ENCODE measurements around the gene IGSF3. TPM values are rescaled to one million over a fixed set of nuclear protein-coding genes. Genes with fewer than 3 reads are reported as not detected.
"Not testable (repeated sequence)": the region's sequence is repeated elsewhere in the genome, so short reads cannot be mapped to it uniquely, and the experiment has no call there.

Gene IGSF3
- total and polyA plus RNA-seq, 2 donors (not counting 1 experiment from before 2014, with no cell fraction given) = under 0.01 to 0.02 TPM

DNA sequence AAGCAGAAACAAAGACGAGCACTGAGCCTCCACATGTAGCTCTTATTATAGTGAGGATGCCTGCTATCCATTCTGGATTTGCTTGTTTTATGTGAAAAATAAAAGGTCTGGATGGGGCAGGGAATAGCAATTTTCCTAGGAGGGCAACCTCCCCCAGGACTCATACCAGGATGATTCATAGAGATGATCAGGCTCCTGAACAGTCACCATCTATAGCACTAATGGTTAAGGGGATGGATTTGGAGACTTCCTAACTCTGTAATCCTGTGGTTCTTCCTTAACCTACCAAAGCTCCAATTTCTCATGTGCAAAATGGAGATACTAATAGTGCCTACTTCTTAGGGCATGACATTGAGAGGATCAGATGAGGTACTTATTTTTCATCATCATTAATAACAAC, 62.2 kb downstream of the IGSF3 start:
- no peak for DNase-seq (ENCODE audit: low read depth in 2 of 2)
- Histone ChIP-seq H3K79me2 (ENCODE audit: control insufficient read depth, insufficient read depth, low read length) (no peaks in the 10 kb centered on the region), H3K27me3 (ENCODE audit: control insufficient read depth, insufficient read depth, low read length) (no peaks in the 10 kb centered on the region), H4K20me1 (ENCODE audit: control insufficient read depth, extremely low read depth, insufficient read depth, low read length) (no peaks in the 10 kb centered on the region), H3K27ac (ENCODE audit: insufficient read depth, low read length) (no peak overlapping the region), H3K4me1 (ENCODE audit: control insufficient read depth, extremely low read depth, insufficient read depth, low read length) (no peaks in the 10 kb centered on the region), H3K36me3 (ENCODE audit: control insufficient read depth, insufficient read depth, low read length) (no peaks in the 10 kb centered on the region), H3K4me2 (ENCODE audit: extremely low read depth, insufficient read depth, low read length) (no peak overlapping the region), H3K9ac (ENCODE audit: insufficient read depth, low read length) (no peak overlapping the region), H3K4me3 (replicated peaks in 1 of 4; ENCODE audit: control extremely low read depth in 1 of 4, insufficient read depth in 1 of 4, low read depth in 3 of 4, low read length in 4 of 4) (no peak overlapping the region), H2AFZ (ENCODE audit: low read length) (no peak overlapping the region), H3K9me3 (ENCODE audit: control insufficient read depth, insufficient read depth, low read depth, low read length) (no peaks in the 10 kb centered on the region)
- TF ChIP-seq EZH2 (IDR thresholded peaks at IDR 0.05; ENCODE audit: low read length, missing control alignments) (no peak), CTCF (conservative IDR thresholded peaks at IDR 0.05 in 1 of 2, IDR thresholded peaks at IDR 0.05 in 1 of 2; ENCODE audit: low read depth in 1 of 2, low read length in 2 of 2) (no peak)

GRCh38 chr1:116604408-116604807, 63.1 kb downstream of the IGSF3 start:
- not testable (repeated sequence) for H3K9me3 ChIP-seq (ENCODE audit: control insufficient read depth, insufficient read depth, low read depth, low read length); H3K27me3 ChIP-seq (ENCODE audit: control insufficient read depth, insufficient read depth, low read length); H3K4me1 ChIP-seq (ENCODE audit: control insufficient read depth, extremely low read depth, insufficient read depth, low read length)

GRCh38 chr1:116603646-116604045, 63.9 kb downstream of the IGSF3 start:
- not testable (repeated sequence) for H3K4me3 ChIP-seq (replicated peaks in 1 of 4; ENCODE audit: control extremely low read depth in 1 of 4, insufficient read depth in 1 of 4, low read depth in 3 of 4, low read length in 4 of 4); H3K4me2 ChIP-seq (ENCODE audit: extremely low read depth, insufficient read depth, low read length)

More at GRCh38 chr1:116604408-116604807, 63.1 kb downstream of the IGSF3 start:
- not testable (repeated sequence) for H4K20me1 ChIP-seq (ENCODE audit: control insufficient read depth, extremely low read depth, insufficient read depth, low read length); H3K4me2 ChIP-seq (ENCODE audit: extremely low read depth, insufficient read depth, low read length); H3K27ac ChIP-seq (ENCODE audit: insufficient read depth, low read length); H3K36me3 ChIP-seq (ENCODE audit: control insufficient read depth, insufficient read depth, low read length); DNase-seq (ENCODE audit: low read depth in 2 of 2); H2AFZ ChIP-seq (ENCODE audit: low read length); H3K79me2 ChIP-seq (ENCODE audit: control insufficient read depth, insufficient read depth, low read length); H3K9ac ChIP-seq (ENCODE audit: insufficient read depth, low read length); H3K4me3 ChIP-seq (replicated peaks in 1 of 4; ENCODE audit: control extremely low read depth in 1 of 4, insufficient read depth in 1 of 4, low read depth in 3 of 4, low read length in 4 of 4)

DNA sequence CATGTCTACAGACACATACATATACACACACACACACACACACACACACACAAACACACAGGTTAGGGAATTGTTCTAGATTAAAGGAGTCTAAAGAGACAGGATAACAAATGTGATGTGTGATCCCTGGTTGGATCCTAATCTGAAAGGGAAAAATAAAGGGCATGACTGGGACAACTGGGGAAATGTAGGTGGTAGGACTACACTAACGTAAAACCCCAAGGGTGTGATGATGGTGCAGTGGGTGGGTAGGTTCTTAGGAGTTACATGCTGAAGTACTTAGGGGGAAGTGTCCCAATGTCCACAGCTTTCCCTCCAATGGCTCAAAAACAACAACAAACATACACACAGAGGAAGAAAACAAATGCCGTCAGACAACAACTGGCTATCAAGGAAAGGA, 68.2 kb downstream of the IGSF3 start:
- H3K27me3 ChIP-seq (ENCODE audit: control insufficient read depth, insufficient read depth, low read length); H3K9ac ChIP-seq (ENCODE audit: insufficient read depth, low read length); H4K20me1 ChIP-seq (ENCODE audit: control insufficient read depth, extremely low read depth, insufficient read depth, low read length); H3K4me1 ChIP-seq (ENCODE audit: control insufficient read depth, extremely low read depth, insufficient read depth, low read length); H3K4me3 ChIP-seq (replicated peaks in 1 of 4; ENCODE audit: control extremely low read depth in 1 of 4, insufficient read depth in 1 of 4, low read depth in 3 of 4, low read length in 4 of 4); H3K36me3 ChIP-seq (ENCODE audit: control insufficient read depth, insufficient read depth, low read length); H3K4me2 ChIP-seq (ENCODE audit: extremely low read depth, insufficient read depth, low read length); H3K9me3 ChIP-seq (ENCODE audit: control insufficient read depth, insufficient read depth, low read depth, low read length); H3K27ac ChIP-seq (ENCODE audit: insufficient read depth, low read length); H2AFZ ChIP-seq (ENCODE audit: low read length); H3K79me2 ChIP-seq (ENCODE audit: control insufficient read depth, insufficient read depth, low read length); DNase-seq (ENCODE audit: low read depth in 2 of 2): not testable (repeated sequence)

More at GRCh38 chr1:116603646-116604045, 63.9 kb downstream of the IGSF3 start:
- not testable (repeated sequence) for H3K27me3 ChIP-seq (ENCODE audit: control insufficient read depth, insufficient read depth, low read length); H3K36me3 ChIP-seq (ENCODE audit: control insufficient read depth, insufficient read depth, low read length); DNase-seq (ENCODE audit: low read depth in 2 of 2); H3K9ac ChIP-seq (ENCODE audit: insufficient read depth, low read length); H2AFZ ChIP-seq (ENCODE audit: low read length); H3K9me3 ChIP-seq (ENCODE audit: control insufficient read depth, insufficient read depth, low read depth, low read length); H4K20me1 ChIP-seq (ENCODE audit: control insufficient read depth, extremely low read depth, insufficient read depth, low read length); H3K79me2 ChIP-seq (ENCODE audit: control insufficient read depth, insufficient read depth, low read length); H3K4me1 ChIP-seq (ENCODE audit: control insufficient read depth, extremely low read depth, insufficient read depth, low read length); H3K27ac ChIP-seq (ENCODE audit: insufficient read depth, low read length)

DNA sequence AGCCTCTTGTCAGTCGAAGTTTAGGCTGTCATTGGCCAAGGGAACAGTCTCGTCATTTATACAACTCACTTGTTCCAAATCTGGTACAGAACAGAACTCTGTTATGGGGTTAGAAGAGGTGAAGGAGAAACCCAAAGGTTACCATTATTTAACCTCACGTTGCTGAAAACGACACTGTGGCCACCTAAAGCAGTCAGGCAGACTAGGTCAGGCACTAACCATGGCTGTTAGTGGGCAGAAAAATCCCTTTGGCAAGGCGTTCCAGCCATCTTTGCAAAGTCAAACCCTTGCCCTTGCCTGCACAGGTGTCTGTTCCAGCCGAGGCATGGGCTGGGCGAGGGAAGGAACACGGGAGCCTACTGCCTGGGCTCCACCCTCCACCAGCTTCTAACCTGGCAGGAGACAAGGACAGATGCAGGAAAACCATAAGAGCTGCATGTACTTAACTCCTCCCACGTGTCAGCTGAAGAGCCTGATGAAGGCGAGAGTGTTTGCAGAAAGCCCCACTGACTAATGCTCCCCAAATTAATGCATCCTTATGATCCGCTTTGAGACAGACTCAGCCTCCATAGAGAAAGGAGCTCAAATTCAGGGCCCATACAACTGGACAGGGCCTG, 69.0 kb downstream of the IGSF3 start:
- H3K9me3 ChIP-seq (ENCODE audit: control insufficient read depth, insufficient read depth, low read depth, low read length); H2AFZ ChIP-seq (ENCODE audit: low read length); DNase-seq (ENCODE audit: low read depth in 2 of 2); H3K27ac ChIP-seq (ENCODE audit: insufficient read depth, low read length); H3K36me3 ChIP-seq (ENCODE audit: control insufficient read depth, insufficient read depth, low read length); H3K4me1 ChIP-seq (ENCODE audit: control insufficient read depth, extremely low read depth, insufficient read depth, low read length); H3K27me3 ChIP-seq (ENCODE audit: control insufficient read depth, insufficient read depth, low read length); H3K79me2 ChIP-seq (ENCODE audit: control insufficient read depth, insufficient read depth, low read length); H4K20me1 ChIP-seq (ENCODE audit: control insufficient read depth, extremely low read depth, insufficient read depth, low read length); H3K9ac ChIP-seq (ENCODE audit: insufficient read depth, low read length); H3K4me2 ChIP-seq (ENCODE audit: extremely low read depth, insufficient read depth, low read length); H3K4me3 ChIP-seq (replicated peaks in 1 of 4; ENCODE audit: control extremely low read depth in 1 of 4, insufficient read depth in 1 of 4, low read depth in 3 of 4, low read length in 4 of 4): not testable (repeated sequence)

DNA sequence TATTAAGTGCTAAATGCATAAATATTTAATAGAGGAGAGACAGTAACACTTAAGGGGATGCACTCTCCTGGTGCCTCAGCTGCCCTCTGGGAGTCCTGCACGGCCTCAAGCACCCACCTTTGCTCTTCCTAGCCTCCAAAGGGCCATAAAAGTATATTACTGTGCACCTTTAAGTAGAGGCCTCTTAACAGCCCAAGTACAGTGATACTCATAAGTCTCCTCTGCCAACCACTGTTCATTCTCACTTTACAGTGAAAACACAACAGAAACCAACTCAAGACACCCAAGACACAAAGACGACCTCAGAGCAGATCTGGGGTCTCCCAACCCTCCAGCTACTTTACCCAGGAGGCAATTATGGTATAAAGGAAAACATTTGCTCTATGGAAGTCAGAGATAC, 70.1 kb downstream of the IGSF3 start:
- H3K27ac ChIP-seq (ENCODE audit: insufficient read depth, low read length); H3K79me2 ChIP-seq (ENCODE audit: control insufficient read depth, insufficient read depth, low read length); H3K4me2 ChIP-seq (ENCODE audit: extremely low read depth, insufficient read depth, low read length); H3K9ac ChIP-seq (ENCODE audit: insufficient read depth, low read length); H3K4me3 ChIP-seq (replicated peaks in 1 of 4; ENCODE audit: control extremely low read depth in 1 of 4, insufficient read depth in 1 of 4, low read depth in 3 of 4, low read length in 4 of 4); H4K20me1 ChIP-seq (ENCODE audit: control insufficient read depth, extremely low read depth, insufficient read depth, low read length); H3K9me3 ChIP-seq (ENCODE audit: control insufficient read depth, insufficient read depth, low read depth, low read length); H3K36me3 ChIP-seq (ENCODE audit: control insufficient read depth, insufficient read depth, low read length); H2AFZ ChIP-seq (ENCODE audit: low read length); DNase-seq (ENCODE audit: low read depth in 2 of 2); H3K27me3 ChIP-seq (ENCODE audit: control insufficient read depth, insufficient read depth, low read length); H3K4me1 ChIP-seq (ENCODE audit: control insufficient read depth, extremely low read depth, insufficient read depth, low read length): not testable (repeated sequence)
